Measurements from ENCODE around the gene SLC1A7.

SLC1A7 gene

GRCh38 chr1:53047737-53048736 is 94.4 kb downstream of the SLC1A7 start:
- no peak for TF ChIP-seq CTCF (conservative IDR thresholded peaks at IDR 0.05; ENCODE audit: low read depth, low read length)
- no peak overlapping the region for H3K4me3 ChIP-seq (ENCODE audit: low read length)
- DNase-seq (ENCODE audit: low read depth) = peak; percentile 42

- TF ChIP-seq CTCF (conservative IDR thresholded peaks at IDR 0.05; ENCODE audit: low read depth, low read length) = no peak
- no peak overlapping the region for H3K4me3 ChIP-seq (ENCODE audit: low read length)
- no peak for DNase-seq (ENCODE audit: low read depth)
These were observed 95.5 kb downstream of the SLC1A7 start for GRCh38 chr1:53046930-53047329.

GRCh38 chr1:53044926-53045325 is 97.5 kb downstream of the SLC1A7 start:
- no peak for TF ChIP-seq CTCF (conservative IDR thresholded peaks at IDR 0.05; ENCODE audit: low read depth, low read length)
- no peak overlapping the region for H3K4me3 ChIP-seq (ENCODE audit: low read length)
- no peak for DNase-seq (ENCODE audit: low read depth)

- H3K4me3 ChIP-seq (ENCODE audit: low read length) = no peak overlapping the region
- no peak for TF ChIP-seq CTCF (conservative IDR thresholded peaks at IDR 0.05; ENCODE audit: low read depth, low read length)
- DNase-seq (ENCODE audit: low read depth) = no peak
These were observed 99.2 kb downstream of the SLC1A7 start for GRCh38 chr1:53043271-53043670.

- H3K4me3 ChIP-seq (ENCODE audit: low read length) = no peak overlapping the region
- TF ChIP-seq CTCF (conservative IDR thresholded peaks at IDR 0.05; ENCODE audit: low read depth, low read length) = no peak
- no peak for DNase-seq (ENCODE audit: low read depth)
These were observed 103.9 kb downstream of the SLC1A7 start for GRCh38 chr1:53038566-53038965.

Measured in retinal pigment epithelial cell (primary cell).